ENCODE results near the gene SGK1.

- TF ChIP-seq RAD21 (IDR thresholded peaks at IDR 0.05; ENCODE audit: insufficient read depth, low read depth, low read length) (no peak), POLR2AphosphoS5 (IDR thresholded peaks at IDR 0.05; ENCODE audit: low read length) (no peak), CHD4 (IDR thresholded peaks at IDR 0.05) (no peak), CTCF (IDR thresholded peaks at IDR 0.05 in 2 of 3, conservative IDR thresholded peaks at IDR 0.05 in 1 of 3; ENCODE audit: control insufficient read depth in 2 of 3, extremely low read depth in 1 of 3, insufficient read depth in 1 of 3, low read depth in 3 of 3, low read length in 3 of 3) (no peak), CBX5 (IDR thresholded peaks at IDR 0.05; ENCODE audit: low read depth) (no peak), ZNF274 (IDR thresholded peaks at IDR 0.05; ENCODE audit: insufficient read depth, insufficient read length) (no peak), DPF2 (IDR thresholded peaks at IDR 0.05) (no peak), MAX (IDR thresholded peaks at IDR 0.05; ENCODE audit: low read depth, low read length) (no peak)
Observed at GRCh38 chr6:134328792-134329191, 10.9 kb upstream of the SGK1 start.
